DND-41 (cell line): Measurements from ENCODE around the gene SYNE2.
"Not testable (repeated sequence)": the region's sequence is repeated elsewhere in the genome, so short reads cannot be mapped to it uniquely, and the experiment has no call there.

Experiments
- CTCF ChIP-seq: IDR thresholded peaks from 2 replicates; pipeline ENCODE4 v1.5.1; 2012; ENCODE audit warnings: borderline replicate concordance, low read length, moderate library complexity, mild to moderate bottlenecking; ENCODE audit not compliant: poor library complexity, severe bottlenecking; ENCODE audit errors: extremely low read depth
- EZH2 ChIP-seq: IDR thresholded peaks from 3 replicates; pipeline ENCODE4 v1.6.1; 2012; ENCODE audit warnings: borderline replicate concordance, low read depth, mild to moderate bottlenecking, moderate library complexity, low read length, inconsistent platforms; ENCODE audit not compliant: severe bottlenecking

- not testable (repeated sequence) for TF ChIP-seq CTCF, EZH2
These were observed 17.9 kb downstream of the SYNE2 start for GRCh38 chr14:63870753-63871037.
